Measurements from ENCODE around the gene AAGAB.

Gene AAGAB

DNA sequence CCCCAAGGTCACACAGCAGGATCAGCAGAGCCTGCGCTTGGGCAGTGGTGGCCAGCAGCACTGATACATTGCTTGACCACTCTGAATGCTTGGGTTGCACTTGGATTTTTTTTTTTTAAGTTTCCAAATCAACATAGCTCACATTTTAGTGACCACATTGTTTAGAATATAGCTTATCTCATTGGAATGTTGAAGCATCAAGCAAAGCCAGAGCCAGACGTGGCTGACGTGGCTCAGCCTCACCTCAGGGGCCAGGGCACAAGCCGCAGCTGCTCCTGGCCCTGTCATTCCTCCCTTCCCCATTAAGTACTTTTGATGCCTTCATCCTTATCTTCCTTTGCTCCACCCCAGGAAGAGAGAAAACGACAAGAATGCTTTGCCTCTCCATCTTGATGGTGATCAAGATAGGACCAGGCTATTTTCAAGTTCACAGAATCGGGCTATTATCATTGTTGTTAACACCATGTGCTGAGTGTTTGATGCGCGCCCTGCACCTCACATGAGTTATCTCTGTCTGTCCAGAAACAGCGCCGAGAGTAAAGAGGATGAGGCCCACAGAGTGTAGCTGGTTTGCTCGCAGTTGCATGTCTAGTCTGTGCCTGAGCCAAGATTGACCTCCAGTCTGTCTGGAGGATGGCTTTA is 75.8 kb downstream of the AAGAB start:
- DNase-seq: no peak
- in situ Hi-C loops (cut with MboI; ENCODE audit: low pct_unique_long_range_greater_than_20kb, low sequenced_read_pairs): no loop called here

DNA sequence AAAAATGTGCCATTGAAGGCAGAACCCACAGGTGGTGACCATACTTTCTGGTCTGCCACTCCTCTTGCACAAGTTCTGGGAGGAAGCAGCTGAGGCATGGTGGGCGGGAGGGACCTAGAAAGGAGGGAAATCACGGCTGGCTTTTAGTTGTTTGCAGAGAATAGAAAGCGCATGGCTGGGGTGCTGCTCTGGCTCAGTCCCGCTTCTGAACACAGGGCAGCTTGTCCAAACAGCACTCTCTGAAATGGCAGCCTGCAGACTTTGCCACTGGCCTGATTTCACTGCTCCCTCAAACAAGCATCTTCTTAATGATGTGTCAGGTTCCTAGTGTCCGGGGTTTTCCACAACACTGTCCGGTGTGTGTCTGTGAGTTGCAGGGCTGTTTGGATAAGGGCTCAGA is 76.7 kb downstream of the AAGAB start:
- in situ Hi-C loops (cut with MboI; ENCODE audit: low pct_unique_long_range_greater_than_20kb, low sequenced_read_pairs): no loop called here

DNA sequence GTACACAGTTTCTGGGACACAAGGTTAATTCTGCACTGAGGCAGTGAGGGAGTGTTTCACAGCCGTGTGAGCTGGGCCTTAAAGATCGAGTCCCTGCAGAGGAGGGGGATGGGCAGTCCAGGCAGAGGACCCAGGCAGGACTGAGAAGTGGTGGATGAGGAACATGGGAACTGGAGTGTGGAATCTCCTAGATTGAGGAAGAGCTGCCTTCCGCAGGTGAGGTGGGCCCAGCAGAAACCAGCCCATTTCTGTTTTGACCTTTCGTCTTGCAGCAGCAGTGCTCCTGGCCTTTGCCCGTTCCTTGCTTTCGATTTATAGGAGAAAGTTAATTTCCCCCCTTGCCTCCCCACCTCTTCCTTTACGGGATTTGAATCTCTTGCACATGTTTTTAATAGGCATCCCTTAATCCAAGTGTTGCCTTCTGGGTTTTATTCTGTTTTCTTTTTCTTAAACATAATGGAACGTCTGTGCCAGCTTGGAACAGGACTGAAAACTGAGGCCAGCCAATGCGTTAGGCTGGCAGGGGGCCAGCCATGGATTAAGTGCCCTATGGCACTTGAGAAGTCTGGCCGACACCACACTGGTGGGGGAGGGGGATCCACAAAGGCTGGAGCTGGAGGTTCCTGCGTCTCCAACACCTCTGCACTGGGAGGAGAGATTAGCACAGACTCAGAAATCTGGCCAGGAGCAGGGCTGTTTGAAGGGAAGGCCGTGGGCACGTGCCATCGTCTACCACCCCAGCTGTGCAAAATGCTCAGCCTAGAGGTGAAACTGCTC is 78.1 kb downstream of the AAGAB start:
- no peak for DNase-seq
- in situ Hi-C loops (cut with MboI; ENCODE audit: low pct_unique_long_range_greater_than_20kb, low sequenced_read_pairs): no loop called here

More for the DNA sequence above, 76.7 kb downstream of the AAGAB start:
- DNase-seq: peak; percentile 35

DNA sequence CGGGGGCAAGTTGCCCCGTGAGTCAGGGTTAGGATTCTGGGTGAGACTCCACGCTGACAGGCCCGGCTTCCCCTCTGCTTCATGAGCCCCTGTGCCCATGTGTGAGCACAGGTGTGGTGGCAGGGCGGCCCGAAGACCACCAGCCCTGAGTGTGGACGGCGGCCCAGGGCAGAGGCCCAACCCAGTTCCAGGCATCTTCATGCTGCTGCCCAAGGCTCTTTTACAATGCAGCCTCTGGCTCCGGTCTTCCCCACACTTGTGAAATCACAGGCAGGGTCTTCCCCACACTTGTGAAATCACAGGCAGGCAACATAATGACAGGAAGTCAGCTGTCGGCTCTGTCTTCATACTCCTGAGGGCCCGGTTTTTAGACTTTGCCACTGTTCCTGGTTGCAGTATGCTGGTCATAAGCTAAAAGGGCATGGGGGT is 78.8 kb downstream of the AAGAB start:
- in situ Hi-C loops (cut with MboI; ENCODE audit: low pct_unique_long_range_greater_than_20kb, low sequenced_read_pairs): no loop called here
- peak; percentile 67 for DNase-seq

DNA sequence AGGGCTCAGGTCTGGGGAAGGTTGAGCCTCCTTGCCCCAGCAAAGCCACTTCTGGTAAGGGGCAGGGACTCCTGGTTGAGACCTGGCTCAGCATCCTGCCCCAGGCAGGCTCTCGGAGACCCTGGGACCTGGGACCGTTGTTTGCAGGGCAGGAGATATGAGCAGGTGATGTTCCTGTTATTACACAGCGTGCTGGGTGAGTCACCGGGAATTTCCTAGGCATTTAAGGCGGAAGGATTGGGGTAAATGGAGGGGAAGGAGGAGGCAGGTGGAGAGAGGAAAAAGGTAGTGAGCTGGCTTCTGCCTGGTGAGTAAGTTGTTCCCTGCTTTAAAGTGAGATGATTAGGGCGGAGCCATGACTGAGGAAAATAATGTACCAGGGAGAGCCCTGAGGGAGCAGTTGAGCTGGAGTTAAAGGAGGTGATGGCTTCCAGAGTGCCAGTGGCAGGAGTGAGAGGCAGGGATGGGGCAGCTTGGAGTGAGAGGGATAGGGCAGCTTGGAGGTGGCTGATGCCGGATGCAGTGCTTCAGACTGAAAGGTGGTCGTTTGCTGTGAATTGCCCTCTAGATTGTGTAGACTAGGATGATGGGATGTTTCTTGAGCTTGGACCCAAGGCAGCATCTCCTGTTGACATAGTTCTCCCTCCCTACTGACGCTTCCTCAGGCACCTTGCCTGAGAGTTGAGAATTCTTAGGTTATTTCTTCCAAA is 79.4 kb downstream of the AAGAB start:
- no peak for DNase-seq
- in situ Hi-C loops (cut with MboI; ENCODE audit: low pct_unique_long_range_greater_than_20kb, low sequenced_read_pairs): no loop called here

DNA sequence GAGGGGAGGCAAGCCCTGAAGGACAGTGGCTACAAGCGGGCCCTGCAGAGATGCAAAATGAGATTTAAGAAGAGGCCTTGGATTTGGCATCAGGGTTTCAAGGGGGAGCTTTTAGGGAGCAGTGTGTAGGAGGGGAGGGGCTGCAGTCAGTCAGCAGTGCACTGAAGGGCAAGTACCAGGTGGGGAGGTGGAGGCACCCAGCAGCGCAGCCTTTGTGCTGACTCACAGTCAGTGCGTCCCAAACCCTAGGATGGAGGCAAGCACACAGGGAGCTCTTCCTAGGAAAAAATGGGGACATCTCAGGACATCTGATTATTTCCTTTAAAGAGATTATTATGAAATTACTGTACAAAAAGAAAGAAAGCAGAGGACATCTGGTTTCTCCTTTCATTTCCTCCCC is 80.0 kb downstream of the AAGAB start:
- no peak for DNase-seq
- in situ Hi-C loops (cut with MboI; ENCODE audit: low pct_unique_long_range_greater_than_20kb, low sequenced_read_pairs): no loop called here

DNA sequence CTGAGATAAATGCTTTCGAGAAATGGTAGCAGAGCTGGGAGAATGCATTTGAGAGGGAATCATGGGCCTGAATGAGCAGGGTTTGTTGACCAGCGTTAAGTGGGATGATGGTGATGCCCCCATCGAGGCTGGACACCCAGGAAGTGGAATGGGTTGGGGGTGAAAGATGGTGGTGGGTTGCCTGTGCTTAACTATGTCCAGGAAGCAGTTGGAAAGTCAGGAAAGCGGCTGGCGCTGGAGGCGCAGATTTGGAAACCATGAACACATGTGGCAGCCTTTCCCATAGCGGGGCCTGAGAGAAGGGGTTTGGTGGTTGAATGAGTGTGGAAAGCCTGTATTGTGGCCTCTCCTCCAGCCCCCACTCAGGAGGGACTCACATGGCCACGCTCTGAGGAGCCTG is 80.7 kb downstream of the AAGAB start:
- DNase-seq: no peak
- in situ Hi-C loops (cut with MboI; ENCODE audit: low pct_unique_long_range_greater_than_20kb, low sequenced_read_pairs): no loop called here

DNA sequence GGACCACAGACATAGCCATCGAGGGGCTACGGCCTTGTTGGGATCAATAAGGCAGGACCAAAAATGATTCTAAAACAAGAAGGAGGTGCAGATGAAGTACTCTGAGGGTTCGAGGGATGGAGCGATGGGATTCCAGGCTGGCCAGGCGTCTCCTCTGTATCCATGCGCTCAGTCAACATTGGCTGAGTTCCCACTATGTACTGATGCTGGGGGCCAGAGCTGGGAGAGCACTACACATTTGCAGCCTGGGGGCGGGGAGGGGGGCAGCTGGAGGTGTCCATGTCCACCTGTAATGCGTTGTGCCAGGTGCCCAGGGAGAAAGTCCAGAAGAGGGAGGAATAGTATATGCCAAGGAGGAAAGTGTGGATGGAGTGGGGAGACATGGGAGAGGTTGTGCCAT is 81.5 kb downstream of the AAGAB start:
- no peak for DNase-seq
- in situ Hi-C loops (cut with MboI; ENCODE audit: low pct_unique_long_range_greater_than_20kb, low sequenced_read_pairs): no loop called here

DNA sequence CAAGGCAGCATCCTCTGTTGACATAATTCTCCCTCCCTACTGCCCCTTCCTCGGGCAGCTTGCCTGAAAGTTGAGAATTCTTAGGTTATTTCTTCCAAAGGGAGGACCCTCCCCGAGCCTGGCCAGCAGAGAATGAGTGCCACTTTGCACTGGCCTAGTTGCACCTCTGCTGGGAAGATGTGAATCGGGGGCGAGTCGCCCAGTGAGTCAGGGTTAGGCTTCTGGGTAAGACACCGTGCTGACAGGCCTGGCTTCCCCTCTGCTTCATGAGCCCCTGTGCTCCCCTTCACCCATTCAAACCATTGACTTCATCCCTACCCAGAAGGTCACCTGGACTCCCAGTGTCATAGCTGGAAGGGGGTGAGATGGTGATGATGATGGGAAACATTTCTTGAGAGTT is 82.3 kb downstream of the AAGAB start:
- no peak for DNase-seq
- in situ Hi-C loops (cut with MboI; ENCODE audit: low pct_unique_long_range_greater_than_20kb, low sequenced_read_pairs): no loop called here

DNA sequence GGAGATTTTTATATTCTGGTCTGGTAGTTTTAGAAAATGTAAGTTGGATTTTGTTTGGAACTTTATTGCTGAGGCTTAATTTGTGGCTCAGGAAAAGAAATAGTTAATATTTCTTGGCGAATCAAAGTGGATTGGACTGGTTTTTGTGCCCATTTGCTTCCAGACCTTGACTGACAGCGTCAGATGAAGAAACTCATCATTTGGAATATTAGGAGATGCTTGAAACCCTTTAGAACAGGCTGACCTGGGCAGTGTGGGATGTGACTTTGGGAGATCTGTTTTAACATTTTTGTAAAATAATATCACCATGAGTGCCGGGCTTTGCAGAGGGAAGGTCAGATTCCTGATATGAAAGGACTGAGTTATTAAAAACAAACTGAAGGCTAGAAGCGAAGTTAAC is 83.0 kb downstream of the AAGAB start:
- in situ Hi-C loops (cut with MboI; ENCODE audit: low pct_unique_long_range_greater_than_20kb, low sequenced_read_pairs): no loop called here
- DNase-seq: no peak

DNA sequence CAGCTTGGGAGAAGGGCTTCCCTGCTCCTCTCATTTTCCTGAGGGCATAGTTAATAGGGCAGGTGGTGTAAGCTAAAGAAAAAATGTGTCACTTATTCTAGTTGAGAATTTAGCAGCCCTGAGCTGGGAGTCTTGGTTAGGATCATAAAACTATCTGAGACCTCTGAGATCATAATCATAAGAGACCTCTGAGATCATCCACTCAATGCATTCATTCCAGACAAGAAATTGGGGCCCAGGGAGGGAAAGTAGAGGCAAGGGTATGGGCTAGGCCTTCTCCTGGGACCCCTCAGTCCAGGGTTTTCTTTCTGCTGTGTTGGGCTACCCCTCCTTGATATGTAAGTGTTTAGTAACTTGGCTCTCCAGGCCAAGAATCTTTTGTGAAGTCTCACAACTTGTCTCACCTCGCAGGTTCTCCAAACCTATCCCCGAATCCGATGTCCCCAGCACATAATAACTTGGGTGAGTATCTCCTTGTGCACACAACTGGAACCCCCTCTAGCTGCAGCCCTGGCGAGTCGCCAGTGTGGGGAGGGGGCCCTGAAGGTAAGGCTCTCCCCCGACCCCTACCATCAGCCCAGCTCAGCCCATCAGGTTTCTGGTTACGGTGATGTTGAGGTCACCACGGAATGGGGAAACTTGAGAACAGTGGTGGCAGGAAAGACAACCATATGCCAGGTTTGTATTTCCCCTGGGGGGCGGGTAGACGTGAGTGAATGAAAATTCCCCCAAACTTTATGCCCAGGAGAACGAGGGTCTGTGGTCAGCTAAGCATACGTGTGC is 84.1 kb downstream of the AAGAB start:
- in situ Hi-C loops (cut with MboI; ENCODE audit: low pct_unique_long_range_greater_than_20kb, low sequenced_read_pairs): no loop called here
- no peak for DNase-seq

DNA sequence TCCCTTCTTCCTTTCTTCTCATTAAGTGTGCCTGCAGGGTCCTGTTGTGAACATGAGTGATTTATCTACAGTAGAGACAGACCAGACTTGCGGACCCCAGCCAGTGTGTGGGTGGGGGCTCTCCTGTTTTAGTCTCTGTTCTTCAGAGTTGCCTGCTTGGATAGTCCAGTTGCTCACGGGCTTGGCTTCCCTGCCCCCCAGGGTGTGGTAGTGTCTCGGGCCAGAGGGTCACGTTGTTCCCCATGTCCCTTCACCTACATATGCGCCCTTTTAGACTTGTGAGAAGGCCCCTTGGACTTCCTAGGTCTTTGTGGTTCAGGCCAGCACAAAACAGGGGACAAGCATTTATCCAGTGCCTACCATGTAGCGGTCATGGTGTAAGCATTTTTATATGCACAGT is 85.8 kb downstream of the AAGAB start:
- in situ Hi-C loops (cut with MboI; ENCODE audit: low pct_unique_long_range_greater_than_20kb, low sequenced_read_pairs): no loop called here
- no peak for DNase-seq

DNA sequence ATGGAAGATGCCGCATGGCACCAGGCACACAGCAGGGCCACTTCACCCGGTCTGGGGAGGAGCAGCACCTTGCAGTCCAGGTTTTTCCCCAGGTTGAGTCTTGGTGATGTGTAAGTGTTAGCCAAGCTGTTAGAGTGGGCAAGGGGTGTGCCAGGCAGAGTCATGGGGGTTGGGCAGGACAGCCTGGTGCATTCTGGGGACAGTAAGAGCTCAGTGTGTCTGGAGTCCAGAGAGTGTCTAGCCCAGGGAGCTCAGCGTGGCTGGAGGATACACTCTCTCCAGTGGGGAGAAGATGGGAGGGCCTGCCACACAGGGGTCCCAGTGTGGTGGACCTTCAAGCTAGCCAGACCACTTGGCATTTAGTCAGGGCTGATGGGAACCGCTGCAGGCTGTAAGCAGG is 87.4 kb downstream of the AAGAB start:
- DNase-seq: no peak
- in situ Hi-C loops (cut with MboI; ENCODE audit: low pct_unique_long_range_greater_than_20kb, low sequenced_read_pairs): no loop called here

DNA sequence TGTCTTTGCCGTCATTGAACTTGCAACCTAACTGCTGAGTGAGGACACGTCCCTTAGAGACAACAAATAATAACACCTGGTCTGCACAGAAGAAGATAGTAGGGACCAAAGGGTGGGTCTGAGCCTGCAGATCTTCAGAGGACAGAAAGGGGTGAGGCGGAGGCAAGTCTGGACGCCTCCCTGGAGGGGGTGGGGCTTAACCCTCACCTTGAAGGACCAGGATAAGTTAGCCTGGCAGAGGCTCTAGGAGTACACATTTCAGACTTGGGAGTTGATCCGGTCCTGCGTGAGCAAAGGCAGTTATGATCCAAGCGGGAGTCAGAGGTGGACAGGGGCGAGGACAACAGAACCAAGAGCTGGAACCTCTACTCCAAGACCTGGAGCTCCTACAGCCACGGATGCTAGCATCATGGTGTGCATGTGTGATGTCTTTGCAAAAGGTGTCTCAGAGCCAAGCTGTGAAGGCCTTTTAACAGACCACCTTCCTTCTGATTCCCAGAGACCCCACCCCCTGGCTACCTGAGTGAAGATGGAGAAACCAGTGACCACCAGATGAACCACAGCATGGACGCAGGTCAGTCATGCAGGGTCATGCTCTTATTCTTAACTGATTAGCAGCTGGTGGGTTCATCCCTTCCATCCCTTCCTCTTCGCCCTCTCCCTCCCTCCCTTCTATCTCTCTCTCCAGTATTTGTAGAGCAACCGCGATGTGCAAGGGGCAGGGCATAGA is 88.0 kb downstream of the AAGAB start:
- in situ Hi-C loops (cut with MboI; ENCODE audit: low pct_unique_long_range_greater_than_20kb, low sequenced_read_pairs): no loop called here
- no peak for DNase-seq

DNA sequence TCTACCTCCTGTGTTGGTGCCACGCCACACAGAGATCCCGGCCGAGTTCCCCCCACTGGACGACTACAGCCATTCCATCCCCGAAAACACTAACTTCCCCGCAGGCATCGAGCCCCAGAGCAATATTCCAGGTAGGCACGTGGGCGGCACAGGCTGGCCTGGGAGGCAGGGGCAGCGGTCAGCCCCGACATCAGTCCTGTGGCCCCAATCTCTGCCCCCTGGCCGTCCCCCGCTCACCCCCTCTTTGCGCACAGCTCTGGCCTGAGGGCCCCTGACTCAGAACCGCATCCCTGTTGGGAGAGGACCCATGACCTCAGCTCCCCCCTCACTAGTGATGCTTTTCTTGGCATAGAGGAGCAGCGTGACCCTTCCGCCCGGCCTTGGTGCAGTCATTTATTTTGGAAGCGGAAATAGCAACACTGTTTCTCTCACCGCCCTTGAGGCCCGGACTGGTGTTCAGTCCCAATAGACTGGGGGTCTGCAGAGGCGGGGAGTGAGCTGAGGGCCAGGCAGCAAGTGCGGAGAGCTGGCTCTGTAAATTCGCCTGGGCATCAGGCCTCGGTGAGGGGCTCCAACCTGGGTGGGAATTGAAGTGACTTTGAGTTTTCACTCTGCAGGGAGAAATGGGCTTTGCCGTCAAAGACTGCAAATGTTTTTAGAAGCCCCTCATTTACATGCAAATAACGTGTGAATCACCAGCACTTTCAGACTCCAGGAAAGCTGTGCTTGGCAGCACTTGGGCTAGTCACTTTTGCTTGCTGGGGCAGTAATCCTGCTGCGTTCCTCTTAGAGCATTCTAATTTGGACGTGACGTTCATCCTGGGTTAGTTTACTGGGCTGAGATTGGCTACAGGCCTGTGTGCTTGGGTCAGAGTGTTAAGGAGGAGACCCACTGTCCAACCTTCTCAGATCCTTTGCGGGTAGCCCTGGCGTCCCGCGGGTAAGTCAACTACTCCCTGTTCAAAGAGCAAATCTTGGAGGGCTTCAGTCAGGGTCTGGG is 88.9 kb downstream of the AAGAB start:
- no peak for DNase-seq
- in situ Hi-C loops (cut with MboI; ENCODE audit: low pct_unique_long_range_greater_than_20kb, low sequenced_read_pairs): no loop called here

DNA sequence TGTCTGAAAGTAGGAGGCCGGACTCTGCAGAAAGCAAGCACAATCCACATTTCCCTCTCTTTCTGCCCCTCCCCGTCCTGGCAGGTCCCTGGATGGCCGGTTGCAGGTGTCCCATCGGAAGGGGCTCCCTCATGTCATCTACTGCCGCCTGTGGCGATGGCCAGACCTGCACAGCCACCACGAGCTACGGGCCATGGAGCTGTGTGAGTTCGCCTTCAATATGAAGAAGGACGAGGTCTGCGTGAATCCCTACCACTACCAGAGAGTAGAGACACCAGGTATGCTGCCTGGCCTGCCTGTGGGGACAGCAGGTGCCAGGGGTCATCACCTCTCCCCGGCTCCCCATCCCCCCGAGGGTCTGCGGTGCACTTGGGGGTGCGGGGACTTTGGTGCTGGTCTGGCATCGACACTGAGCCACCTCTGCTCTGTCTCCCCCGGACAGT is 89.6 kb downstream of the AAGAB start:
- DNase-seq: no peak
- in situ Hi-C loops (cut with MboI; ENCODE audit: low pct_unique_long_range_greater_than_20kb, low sequenced_read_pairs): no loop called here

DNA sequence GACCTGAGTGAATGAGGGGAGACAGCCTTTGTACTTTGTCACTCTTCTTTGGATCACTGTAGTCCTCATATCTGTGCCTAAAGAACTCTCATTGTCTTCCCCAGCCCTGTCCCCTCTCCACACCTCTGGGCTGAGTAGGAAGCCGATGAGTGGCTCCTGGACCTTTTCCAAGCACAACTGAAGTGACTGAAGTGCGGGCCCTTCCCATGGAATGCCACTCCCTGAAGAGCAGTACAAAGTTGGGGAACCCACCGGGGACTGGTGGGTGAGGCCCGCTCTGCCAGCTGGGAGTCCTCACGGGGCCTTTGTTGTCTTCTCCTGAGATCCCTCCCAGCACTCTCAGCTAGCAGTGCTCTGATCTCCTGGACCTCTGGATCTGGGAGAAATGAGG is 90.1 kb downstream of the AAGAB start:
- in situ Hi-C loops (cut with MboI; ENCODE audit: low pct_unique_long_range_greater_than_20kb, low sequenced_read_pairs): no loop called here
- DNase-seq: no peak

DNA sequence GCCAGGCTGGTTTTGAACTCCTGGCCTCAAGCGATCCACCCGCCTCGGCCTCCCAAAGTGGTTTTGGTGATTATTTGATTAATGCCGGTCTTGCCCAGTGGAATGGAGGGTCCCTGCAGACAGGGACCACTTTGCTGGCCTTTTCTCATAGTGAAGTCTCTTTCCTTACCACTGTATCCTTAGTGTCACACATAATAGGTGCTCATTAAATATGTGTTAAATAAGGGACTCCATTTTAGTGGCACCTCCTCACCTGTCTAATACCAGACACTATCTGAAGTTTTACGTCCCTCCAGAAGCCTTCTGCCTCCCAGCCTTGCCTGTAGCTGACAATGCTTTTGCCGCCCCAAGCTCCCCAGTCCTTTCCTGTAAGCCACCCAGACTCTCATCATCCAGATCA is 91.3 kb downstream of the AAGAB start:
- DNase-seq: no peak
- in situ Hi-C loops (cut with MboI; ENCODE audit: low pct_unique_long_range_greater_than_20kb, low sequenced_read_pairs): no loop called here
